ENCODE measurements around the gene ZNRF1. TPM values are rescaled to one million over a fixed set of nuclear protein-coding genes. Genes with fewer than 3 reads are reported as not detected.

The ZNRF1 gene
- total RNA-seq, 3 donors from 2014 or later, result 12.8 to 27.5 (median 24.4) TPM

- H3K9me3 ChIP-seq, result no peaks in the 10 kb centered on the region
- H3K27ac ChIP-seq, result no peak overlapping the region
- TF ChIP-seq, protein P1, sequence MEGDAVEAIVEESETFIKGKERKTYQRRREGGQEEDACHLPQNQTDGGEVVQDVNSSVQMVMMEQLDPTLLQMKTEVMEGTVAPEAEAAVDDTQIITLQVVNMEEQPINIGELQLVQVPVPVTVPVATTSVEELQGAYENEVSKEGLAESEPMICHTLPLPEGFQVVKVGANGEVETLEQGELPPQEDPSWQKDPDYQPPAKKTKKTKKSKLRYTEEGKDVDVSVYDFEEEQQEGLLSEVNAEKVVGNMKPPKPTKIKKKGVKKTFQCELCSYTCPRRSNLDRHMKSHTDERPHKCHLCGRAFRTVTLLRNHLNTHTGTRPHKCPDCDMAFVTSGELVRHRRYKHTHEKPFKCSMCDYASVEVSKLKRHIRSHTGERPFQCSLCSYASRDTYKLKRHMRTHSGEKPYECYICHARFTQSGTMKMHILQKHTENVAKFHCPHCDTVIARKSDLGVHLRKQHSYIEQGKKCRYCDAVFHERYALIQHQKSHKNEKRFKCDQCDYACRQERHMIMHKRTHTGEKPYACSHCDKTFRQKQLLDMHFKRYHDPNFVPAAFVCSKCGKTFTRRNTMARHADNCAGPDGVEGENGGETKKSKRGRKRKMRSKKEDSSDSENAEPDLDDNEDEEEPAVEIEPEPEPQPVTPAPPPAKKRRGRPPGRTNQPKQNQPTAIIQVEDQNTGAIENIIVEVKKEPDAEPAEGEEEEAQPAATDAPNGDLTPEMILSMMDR (IDR thresholded peaks at IDR 0.05), result no peak
- TF ChIP-seq POLR2A (IDR thresholded peaks at IDR 0.05) (no peak), POLR2AphosphoS5 (IDR thresholded peaks at IDR 0.05) (no peak)
- H3K4me3 ChIP-seq, result no peak overlapping the region
- H3K36me3 ChIP-seq, result no peaks in the 10 kb centered on the region
- DNase-seq (ENCODE audit: low spot score in 2 of 2), result no peak
- peaks cover 0 to 5% of the 10 kb centered on the region in 2 donors for H3K4me1 ChIP-seq
- H3K27me3 ChIP-seq, result no peaks in the 10 kb centered on the region
- intact Hi-C loops (cut with DNase I; ENCODE audit: low total_unique reads), result no loop called here
These were observed 73.6 kb downstream of the ZNRF1 start for GRCh38 chr16:75072239-75072947.

DNA sequence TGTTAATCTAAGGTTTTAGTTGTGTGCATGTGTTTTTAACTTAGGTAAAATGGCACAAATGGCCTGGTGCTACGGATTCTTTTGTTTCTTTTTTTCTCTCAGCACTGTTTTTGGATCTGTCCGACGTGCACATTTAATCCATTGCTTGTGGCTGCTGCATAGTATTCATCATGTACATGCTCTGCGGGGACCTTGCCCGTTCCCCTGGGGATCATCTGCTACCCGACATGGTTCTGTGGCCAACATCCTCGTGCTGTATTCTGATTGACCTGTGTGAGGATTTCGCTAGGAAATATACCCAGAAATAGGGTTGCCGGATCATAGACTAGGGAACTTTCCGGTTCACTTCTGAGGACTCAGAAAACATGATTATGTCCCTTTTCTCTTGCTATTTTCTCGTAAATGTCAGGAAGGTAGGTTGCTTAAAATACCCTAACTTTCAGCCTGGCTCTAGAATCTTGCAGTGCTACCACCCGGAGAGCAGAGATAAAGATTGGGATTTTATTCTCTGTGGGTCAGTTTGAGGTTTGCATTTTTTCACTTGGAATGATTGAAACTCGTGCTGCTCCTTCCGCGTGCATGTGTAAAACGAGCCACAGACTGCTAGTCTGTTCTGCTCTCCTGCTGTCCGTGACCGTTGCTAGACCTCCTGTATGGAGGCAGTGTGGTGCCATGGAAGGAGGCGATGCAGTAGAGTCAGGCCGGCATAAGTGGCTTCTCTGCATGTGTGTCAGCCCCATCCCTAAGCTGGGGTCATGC lies 74.9 kb downstream of the ZNRF1 start:
- no peaks in the 10 kb centered on the region for H3K27me3 ChIP-seq
- H3K27ac ChIP-seq, result no peak overlapping the region
- H3K9me3 ChIP-seq, result no peaks in the 10 kb centered on the region
- intact Hi-C loops (cut with DNase I; ENCODE audit: low total_unique reads), result no loop called here
- H3K36me3 ChIP-seq, result no peaks in the 10 kb centered on the region
- no peak for DNase-seq (ENCODE audit: low spot score in 2 of 2)
- TF ChIP-seq POLR2A (IDR thresholded peaks at IDR 0.05), result no peak
- TF ChIP-seq POLR2AphosphoS5 (IDR thresholded peaks at IDR 0.05), result no peak
- TF ChIP-seq, protein P1 (IDR thresholded peaks at IDR 0.05), result no peak
- H3K4me3 ChIP-seq, result no peak overlapping the region
- H3K4me1 ChIP-seq, result peaks cover 0 to 5% of the 10 kb centered on the region in 2 donors

DNA sequence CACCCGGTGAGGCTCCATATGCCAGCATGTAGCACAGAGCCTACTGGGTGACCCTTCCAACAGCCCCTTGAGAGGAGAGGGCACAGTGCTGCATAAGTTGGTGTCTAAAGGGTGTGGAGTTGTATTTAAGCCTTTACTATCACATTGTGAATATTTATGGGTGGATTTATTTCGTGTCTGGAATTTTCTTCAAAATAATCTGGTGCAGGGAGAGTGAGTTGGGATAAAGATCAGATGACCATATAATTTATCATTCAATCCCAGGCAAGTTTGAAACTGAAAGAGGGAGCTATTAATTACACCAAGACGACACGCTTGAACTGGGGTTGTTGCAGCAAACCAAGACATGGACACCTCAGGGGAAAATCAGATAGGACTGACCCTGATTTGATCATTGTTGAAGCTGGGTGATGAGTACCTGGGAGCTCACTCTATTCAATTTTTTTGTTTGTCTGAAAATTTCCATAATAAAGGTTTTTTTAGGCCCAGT lies 75.5 kb downstream of the ZNRF1 start:
- intact Hi-C loops (cut with DNase I; ENCODE audit: low total_unique reads), result no loop called here
- Histone ChIP-seq H3K27ac (no peak overlapping the region), H3K4me3 (no peak overlapping the region), H3K4me1 (peaks cover 0 to 5% of the 10 kb centered on the region in 2 donors), H3K9me3 (no peaks in the 10 kb centered on the region), H3K36me3 (no peaks in the 10 kb centered on the region), H3K27me3 (no peaks in the 10 kb centered on the region)
- TF ChIP-seq POLR2AphosphoS5 (IDR thresholded peaks at IDR 0.05) (no peak), POLR2A (IDR thresholded peaks at IDR 0.05) (no peak)
- TF ChIP-seq, protein P1 (IDR thresholded peaks at IDR 0.05), result no peak
- no peak for DNase-seq (ENCODE audit: low spot score in 2 of 2)

- no peak overlapping the region for H3K4me3 ChIP-seq
- H3K27ac ChIP-seq, result peak overlapping the region in 1 of 2 donors; percentile 45
- no peaks in the 10 kb centered on the region for H3K36me3 ChIP-seq
- DNase-seq (ENCODE audit: low spot score in 2 of 2), result no peak
- intact Hi-C loops (cut with DNase I; ENCODE audit: low total_unique reads), result no loop called here
- H3K9me3 ChIP-seq, result no peaks in the 10 kb centered on the region
- TF ChIP-seq, protein P1 (IDR thresholded peaks at IDR 0.05), result no peak
- no peak for TF ChIP-seq POLR2AphosphoS5 (IDR thresholded peaks at IDR 0.05)
- no peak for TF ChIP-seq POLR2A (IDR thresholded peaks at IDR 0.05)
- peaks cover 0 to 5% of the 10 kb centered on the region in 2 donors for H3K4me1 ChIP-seq
- H3K27me3 ChIP-seq, result no peaks in the 10 kb centered on the region
These were observed 76.3 kb downstream of the ZNRF1 start for GRCh38 chr16:75074920-75075687.

Measured in breast epithelium (tissue), 4 donors.